ENCODE measurements around the gene SPRTN. TPM values are rescaled to one million over a fixed set of nuclear protein-coding genes. Genes with fewer than 3 reads are reported as not detected.
A peak's percentile ranks its signal among the peaks of the same experiment; 100 is the strongest.

Gene SPRTN, protein sequence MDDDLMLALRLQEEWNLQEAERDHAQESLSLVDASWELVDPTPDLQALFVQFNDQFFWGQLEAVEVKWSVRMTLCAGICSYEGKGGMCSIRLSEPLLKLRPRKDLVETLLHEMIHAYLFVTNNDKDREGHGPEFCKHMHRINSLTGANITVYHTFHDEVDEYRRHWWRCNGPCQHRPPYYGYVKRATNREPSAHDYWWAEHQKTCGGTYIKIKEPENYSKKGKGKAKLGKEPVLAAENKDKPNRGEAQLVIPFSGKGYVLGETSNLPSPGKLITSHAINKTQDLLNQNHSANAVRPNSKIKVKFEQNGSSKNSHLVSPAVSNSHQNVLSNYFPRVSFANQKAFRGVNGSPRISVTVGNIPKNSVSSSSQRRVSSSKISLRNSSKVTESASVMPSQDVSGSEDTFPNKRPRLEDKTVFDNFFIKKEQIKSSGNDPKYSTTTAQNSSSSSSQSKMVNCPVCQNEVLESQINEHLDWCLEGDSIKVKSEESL
- 1 to 10 TPM; 3.3 to 6.4 (median 4.8) TPM for total RNA-seq
- long read RNA-seq = 0 reads

DNA sequence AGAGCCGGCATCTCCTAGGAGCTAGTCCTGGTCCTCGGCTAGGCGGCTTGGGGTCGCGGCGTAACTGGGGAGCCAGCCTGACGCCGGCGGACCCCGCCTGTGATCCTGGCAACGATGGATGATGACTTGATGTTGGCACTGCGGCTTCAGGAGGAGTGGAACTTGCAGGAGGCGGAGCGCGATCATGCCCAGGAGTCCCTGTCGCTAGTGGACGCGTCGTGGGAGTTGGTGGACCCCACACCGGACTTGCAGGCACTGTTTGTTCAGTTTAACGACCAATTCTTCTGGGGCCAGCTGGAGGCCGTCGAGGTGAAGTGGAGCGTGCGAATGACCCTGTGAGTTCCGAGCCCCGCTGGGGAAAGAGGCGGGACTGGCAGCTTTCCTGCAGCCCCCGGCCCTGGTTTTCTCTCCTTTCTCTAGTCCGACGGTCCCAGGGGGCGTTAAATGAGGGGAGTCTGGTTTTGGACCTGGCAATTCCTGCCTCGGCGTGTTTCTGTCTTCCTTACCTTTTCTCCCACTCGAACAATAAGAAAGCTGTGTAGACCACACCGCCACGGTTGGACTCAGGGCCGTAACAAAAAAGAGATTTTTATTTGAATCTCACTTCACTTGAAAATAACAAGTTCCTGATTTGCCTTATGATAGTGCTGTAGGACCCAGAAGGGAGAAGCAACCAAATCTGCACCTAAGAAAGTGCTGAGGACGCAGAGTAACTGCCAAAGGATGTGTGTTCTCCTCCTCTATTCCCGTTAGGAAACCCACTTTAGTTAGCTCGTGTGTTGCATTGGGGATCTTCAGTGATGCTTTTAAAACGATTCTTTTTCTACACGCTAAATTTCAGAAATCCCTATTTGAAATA, at the start of gene SPRTN:
SPRTN (plus strand) TSS at position 24 of the 859 bp plus-strand sequence; CDS start at position 115, 91 bp downstream.
- no peaks in the 10 kb centered on the region for H3K36me3 ChIP-seq
- no peaks in the 10 kb centered on the region for H3K9me3 ChIP-seq
- TF ChIP-seq, protein P1, sequence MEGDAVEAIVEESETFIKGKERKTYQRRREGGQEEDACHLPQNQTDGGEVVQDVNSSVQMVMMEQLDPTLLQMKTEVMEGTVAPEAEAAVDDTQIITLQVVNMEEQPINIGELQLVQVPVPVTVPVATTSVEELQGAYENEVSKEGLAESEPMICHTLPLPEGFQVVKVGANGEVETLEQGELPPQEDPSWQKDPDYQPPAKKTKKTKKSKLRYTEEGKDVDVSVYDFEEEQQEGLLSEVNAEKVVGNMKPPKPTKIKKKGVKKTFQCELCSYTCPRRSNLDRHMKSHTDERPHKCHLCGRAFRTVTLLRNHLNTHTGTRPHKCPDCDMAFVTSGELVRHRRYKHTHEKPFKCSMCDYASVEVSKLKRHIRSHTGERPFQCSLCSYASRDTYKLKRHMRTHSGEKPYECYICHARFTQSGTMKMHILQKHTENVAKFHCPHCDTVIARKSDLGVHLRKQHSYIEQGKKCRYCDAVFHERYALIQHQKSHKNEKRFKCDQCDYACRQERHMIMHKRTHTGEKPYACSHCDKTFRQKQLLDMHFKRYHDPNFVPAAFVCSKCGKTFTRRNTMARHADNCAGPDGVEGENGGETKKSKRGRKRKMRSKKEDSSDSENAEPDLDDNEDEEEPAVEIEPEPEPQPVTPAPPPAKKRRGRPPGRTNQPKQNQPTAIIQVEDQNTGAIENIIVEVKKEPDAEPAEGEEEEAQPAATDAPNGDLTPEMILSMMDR (IDR thresholded peaks at IDR 0.05) = no peak
- TF ChIP-seq POLR2A (IDR thresholded peaks at IDR 0.05) = no peak
- intact Hi-C loops (cut with DNase I) = no loop called here
- H3K4me1 ChIP-seq = peaks cover 0 to 44% (median 18%) of the 10 kb centered on the region in 4 donors
- no peaks in the 10 kb centered on the region for H3K27me3 ChIP-seq
- ATAC-seq = peak in 2 of 4 donors; percentile 73 to 75
- peak within 1 kb of the TSS; percentile 59 to 80 (median 79) for H3K27ac ChIP-seq
- DNase-seq = no peak
- under 1% methylated on average over 33 of the region's 43 CpGs for WGBS (ENCODE audit: insufficient coverage, low coverage, low lambda C conversion rate, missing lambda C conversion rate)
- H3K4me3 ChIP-seq = peak within 1 kb of the TSS; percentile 67 to 93 (median 85)

DNA sequence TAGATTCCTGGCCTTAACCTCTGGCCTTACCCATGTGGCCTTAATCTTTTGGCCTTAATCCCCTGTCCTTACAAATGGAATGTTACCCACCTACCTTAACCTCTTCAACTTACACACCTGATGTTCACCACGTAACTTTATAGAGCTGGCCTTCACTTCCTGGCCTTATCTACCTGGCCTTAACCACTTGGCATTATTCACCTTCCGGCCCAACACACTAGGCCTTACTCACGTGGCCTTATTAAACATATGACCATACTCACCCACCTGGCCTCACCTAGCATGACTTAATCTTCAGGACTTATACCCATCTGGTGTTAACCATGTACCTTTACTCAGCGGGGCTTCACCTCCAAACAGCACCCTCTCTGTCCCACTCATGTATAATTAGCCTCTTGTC, 42.2 kb upstream of the SPRTN start:
- intact Hi-C loops (cut with DNase I) = no loop called here

DNA sequence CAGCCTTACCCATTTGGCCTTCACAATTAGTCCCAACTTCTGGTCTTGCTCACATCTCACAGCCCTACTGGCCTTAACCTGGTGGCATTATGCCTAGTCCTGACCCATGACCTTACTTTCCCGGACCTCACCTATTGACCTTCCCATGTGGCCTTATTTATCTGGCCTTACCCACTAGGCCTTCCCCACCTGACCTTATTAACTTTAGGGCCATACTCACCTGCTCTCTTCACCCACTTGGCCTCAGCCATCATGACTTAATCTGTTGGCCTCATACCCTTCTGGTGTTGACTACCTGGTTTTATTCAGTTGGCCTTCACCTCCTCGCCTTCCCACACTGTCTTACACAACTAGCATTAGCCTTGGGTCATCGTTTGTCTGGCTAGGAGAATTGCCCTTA, 36.1 kb upstream of the SPRTN start:
- Histone ChIP-seq H3K4me3 (no peak overlapping the region), H3K27ac (no peak overlapping the region), H3K4me1 (no peaks in the 10 kb centered on the region), H3K36me3 (no peaks in the 10 kb centered on the region), H3K9me3 (no peaks in the 10 kb centered on the region), H3K27me3 (no peaks in the 10 kb centered on the region)
- intact Hi-C loops (cut with DNase I) = no loop called here
- DNase-seq = peak in 1 of 3 donors; percentile 47
- 50% methylated on average over 3 of the region's 3 CpGs for WGBS (ENCODE audit: insufficient coverage, low coverage, low lambda C conversion rate, missing lambda C conversion rate)
- ATAC-seq = peak in 2 of 4 donors; percentile 84 to 88
- TF ChIP-seq, protein P1 (IDR thresholded peaks at IDR 0.05) = no peak
- no peak for TF ChIP-seq POLR2A (IDR thresholded peaks at IDR 0.05)

More for the DNA sequence above, 42.2 kb upstream of the SPRTN start:
- H3K36me3 ChIP-seq = no peaks in the 10 kb centered on the region
- H3K27ac ChIP-seq = no peak overlapping the region
- WGBS (ENCODE audit: insufficient coverage, low coverage, low lambda C conversion rate, missing lambda C conversion rate) = 93% methylated on average over 3 of the region's 4 CpGs
- DNase-seq (no peak), ATAC-seq (no peak)
- H3K4me1 ChIP-seq = no peaks in the 10 kb centered on the region
- no peak overlapping the region for H3K4me3 ChIP-seq
- TF ChIP-seq, protein P1 (IDR thresholded peaks at IDR 0.05) = no peak
- no peak for TF ChIP-seq POLR2A (IDR thresholded peaks at IDR 0.05)
- H3K9me3 ChIP-seq = no peaks in the 10 kb centered on the region
- H3K27me3 ChIP-seq = no peaks in the 10 kb centered on the region

DNA sequence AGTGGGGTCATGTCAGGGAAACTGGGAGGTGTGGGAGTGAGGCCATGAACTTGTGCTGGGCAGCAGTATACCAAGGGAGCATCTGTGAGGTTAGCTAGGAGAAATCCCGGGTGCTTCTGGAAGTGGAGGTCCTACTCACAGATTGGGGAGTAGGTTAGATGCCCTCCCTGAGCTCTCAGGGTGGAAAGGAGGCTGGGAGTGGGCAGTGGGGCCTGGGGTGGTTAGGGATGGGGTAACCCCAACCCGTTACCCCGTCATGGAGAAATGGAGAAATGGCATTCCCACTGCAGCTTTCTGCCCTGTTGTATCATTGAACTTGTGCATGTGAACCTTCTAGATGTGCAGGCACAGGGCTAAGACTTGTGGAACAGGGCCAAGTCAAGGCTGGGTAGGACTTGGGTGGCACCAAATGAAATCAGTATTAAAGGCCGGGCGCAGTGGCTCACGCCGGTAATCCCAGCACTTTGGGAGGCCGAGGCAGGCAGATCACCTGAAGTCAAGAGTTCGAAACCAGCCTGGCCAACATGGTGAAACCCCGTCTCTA, 27.6 kb upstream of the SPRTN start:
- no peak for ATAC-seq
- TF ChIP-seq, protein P1 (IDR thresholded peaks at IDR 0.05) = no peak
- no peak for TF ChIP-seq POLR2A (IDR thresholded peaks at IDR 0.05)
- DNase-seq = peak in 1 of 3 donors; percentile 36
- no peaks in the 10 kb centered on the region for H3K4me1 ChIP-seq
- H3K9me3 ChIP-seq = no peaks in the 10 kb centered on the region
- no peak overlapping the region for H3K4me3 ChIP-seq
- no peaks in the 10 kb centered on the region for H3K36me3 ChIP-seq
- H3K27me3 ChIP-seq = no peaks in the 10 kb centered on the region
- H3K27ac ChIP-seq = no peak overlapping the region
- intact Hi-C loops (cut with DNase I) = no loop called here
- 79% methylated on average over 4 of the region's 10 CpGs for WGBS (ENCODE audit: insufficient coverage, low coverage, low lambda C conversion rate, missing lambda C conversion rate)

Data from right lobe of liver (tissue), 6 donors.